ENCODE results near the gene LRTM1.

LRTM1 gene

DNA sequence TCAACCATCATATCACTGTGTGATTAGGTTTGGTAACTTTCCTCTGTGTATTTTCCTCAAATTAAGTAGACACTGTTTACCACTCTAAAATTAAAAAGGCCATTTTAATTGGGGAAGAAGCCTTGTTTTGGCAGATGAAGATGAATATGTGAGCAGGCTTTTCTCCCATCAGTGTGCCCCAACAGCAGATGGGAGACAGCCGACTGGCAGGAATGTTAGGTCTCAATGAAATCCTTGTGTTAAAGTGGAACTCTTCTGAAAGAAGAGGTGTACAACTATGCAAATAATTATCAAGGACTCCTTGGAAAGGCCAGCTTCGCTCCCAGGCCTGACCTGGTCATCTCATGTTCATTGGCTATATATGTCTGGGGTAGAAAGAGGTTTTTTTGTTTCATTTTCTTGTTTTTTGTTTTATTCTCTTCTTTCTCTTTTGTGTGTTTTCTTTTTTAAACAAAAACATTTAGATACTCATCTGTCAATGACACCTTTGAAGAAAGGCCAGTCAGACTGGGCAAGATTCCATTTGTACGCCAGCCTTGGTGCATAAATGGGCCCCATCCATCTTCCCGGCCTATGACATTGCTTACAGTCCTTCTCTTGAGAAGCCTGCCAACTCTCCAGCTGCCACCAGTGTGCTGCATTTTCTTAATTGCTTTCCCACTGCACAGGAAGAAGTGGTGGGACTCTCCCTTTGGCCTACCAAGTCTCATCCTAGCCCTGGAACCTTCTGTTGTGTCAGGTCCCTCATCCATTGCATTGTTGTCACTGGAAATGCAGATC, 25.8 kb downstream of the LRTM1 start:
- Histone ChIP-seq H4K20me1 (ENCODE audit: insufficient read depth, low read length) (no peaks in the 10 kb centered on the region), H3K9me3 (ENCODE audit: insufficient read depth, low read length, severe bottlenecking) (no peaks in the 10 kb centered on the region), H3K27ac (ENCODE audit: low read length) (no peak overlapping the region), H3K79me2 (ENCODE audit: insufficient read depth, low read length) (no peaks in the 10 kb centered on the region), H3K9ac (ENCODE audit: low read depth, low read length) (no peak overlapping the region), H3K27me3 (ENCODE audit: insufficient read depth, low read length, poor library complexity) (no peaks in the 10 kb centered on the region), H3K4me2 (ENCODE audit: insufficient read depth, low read length) (no peak overlapping the region), H3K36me3 (ENCODE audit: insufficient read depth, low read length) (no peaks in the 10 kb centered on the region), H2AFZ (ENCODE audit: low read depth, low read length) (no peak overlapping the region), H3K4me1 (ENCODE audit: insufficient read depth, low read length) (no peaks in the 10 kb centered on the region), H3K4me3 (ENCODE audit: low read depth in 1 of 2, low read length in 2 of 2) (no peak overlapping the region)
- no peak for TF ChIP-seq EZH2 (IDR thresholded peaks at IDR 0.05; ENCODE audit: borderline replicate concordance, low read depth, low read length, severe bottlenecking)
- TF ChIP-seq, protein P1, sequence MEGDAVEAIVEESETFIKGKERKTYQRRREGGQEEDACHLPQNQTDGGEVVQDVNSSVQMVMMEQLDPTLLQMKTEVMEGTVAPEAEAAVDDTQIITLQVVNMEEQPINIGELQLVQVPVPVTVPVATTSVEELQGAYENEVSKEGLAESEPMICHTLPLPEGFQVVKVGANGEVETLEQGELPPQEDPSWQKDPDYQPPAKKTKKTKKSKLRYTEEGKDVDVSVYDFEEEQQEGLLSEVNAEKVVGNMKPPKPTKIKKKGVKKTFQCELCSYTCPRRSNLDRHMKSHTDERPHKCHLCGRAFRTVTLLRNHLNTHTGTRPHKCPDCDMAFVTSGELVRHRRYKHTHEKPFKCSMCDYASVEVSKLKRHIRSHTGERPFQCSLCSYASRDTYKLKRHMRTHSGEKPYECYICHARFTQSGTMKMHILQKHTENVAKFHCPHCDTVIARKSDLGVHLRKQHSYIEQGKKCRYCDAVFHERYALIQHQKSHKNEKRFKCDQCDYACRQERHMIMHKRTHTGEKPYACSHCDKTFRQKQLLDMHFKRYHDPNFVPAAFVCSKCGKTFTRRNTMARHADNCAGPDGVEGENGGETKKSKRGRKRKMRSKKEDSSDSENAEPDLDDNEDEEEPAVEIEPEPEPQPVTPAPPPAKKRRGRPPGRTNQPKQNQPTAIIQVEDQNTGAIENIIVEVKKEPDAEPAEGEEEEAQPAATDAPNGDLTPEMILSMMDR (IDR thresholded peaks at IDR 0.05; ENCODE audit: borderline replicate concordance, extremely low read depth, low read length, poor library complexity, severe bottlenecking) = no peak
- ATAC-seq (ENCODE audit: insufficient read depth, low read depth) (no peak), DNase-seq (no peak)

DNA sequence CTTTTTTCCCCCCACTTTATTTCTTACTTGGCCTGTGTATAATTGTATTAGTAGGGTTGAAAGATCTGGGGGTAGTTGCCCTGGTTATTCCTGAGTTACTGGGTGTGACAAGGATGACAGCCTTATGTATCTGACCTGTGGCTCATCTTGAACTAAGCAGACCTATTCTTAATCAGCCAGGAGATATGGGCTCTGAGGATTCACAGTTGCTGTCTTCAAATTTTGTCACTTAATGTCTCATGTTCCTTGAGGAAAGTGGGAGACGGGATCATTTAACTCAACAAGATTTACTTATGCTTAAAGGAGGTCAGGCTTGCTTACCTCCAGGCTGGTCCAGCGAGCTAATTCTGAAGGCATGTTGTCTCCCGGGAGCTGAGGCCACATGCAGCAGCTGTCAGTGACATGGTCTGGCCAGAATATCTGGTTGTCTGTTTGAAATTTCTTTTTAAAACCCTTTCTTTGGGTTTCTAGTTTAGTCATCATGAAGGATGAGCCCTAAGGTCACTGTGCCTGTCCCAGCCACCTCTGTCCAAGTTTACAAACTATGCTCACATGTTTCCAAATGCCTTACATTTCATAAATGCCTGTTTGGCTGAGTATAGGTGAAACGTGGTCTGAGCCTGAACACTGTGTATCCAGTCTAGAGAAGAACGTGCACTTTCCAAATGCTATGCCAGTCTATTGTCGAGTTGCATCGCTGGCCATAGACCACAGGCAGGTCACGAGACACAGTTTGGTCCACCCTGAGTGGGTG, 26.8 kb downstream of the LRTM1 start:
- DNase-seq = no peak

DNA sequence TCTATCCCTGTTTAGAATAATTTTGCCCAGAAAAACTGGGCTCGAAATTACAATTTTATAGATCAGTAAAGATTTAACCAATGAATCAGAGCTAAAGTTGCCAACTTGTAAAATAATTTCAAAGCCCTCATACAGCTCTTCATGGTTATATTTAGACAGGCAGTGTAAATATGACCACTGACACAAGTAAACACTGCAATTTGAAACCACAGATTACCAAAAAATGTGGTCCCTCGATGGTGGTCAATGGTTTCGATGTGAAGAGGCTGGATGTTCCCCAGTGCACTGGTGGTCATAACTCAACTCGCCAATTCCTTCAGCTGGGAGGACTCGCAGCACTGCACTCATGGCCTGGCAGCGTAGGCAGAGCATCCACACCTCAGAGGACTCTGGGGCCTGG, 28.6 kb downstream of the LRTM1 start:
- Histone ChIP-seq H3K4me3 (ENCODE audit: low read depth in 1 of 2, low read length in 2 of 2) (no peak overlapping the region), H3K27me3 (ENCODE audit: insufficient read depth, low read length, poor library complexity) (no peaks in the 10 kb centered on the region), H3K9me3 (ENCODE audit: insufficient read depth, low read length, severe bottlenecking) (no peaks in the 10 kb centered on the region), H4K20me1 (ENCODE audit: insufficient read depth, low read length) (no peaks in the 10 kb centered on the region), H3K4me2 (ENCODE audit: insufficient read depth, low read length) (no peak overlapping the region), H2AFZ (ENCODE audit: low read depth, low read length) (no peak overlapping the region), H3K36me3 (ENCODE audit: insufficient read depth, low read length) (no peaks in the 10 kb centered on the region), H3K4me1 (ENCODE audit: insufficient read depth, low read length) (no peaks in the 10 kb centered on the region), H3K27ac (ENCODE audit: low read length) (no peak overlapping the region), H3K79me2 (ENCODE audit: insufficient read depth, low read length) (no peaks in the 10 kb centered on the region), H3K9ac (ENCODE audit: low read depth, low read length) (no peak overlapping the region)
- ATAC-seq (ENCODE audit: insufficient read depth, low read depth) (no peak), DNase-seq (no peak)
- no peak for TF ChIP-seq EZH2 (IDR thresholded peaks at IDR 0.05; ENCODE audit: borderline replicate concordance, low read depth, low read length, severe bottlenecking)
- TF ChIP-seq, protein P1 (IDR thresholded peaks at IDR 0.05; ENCODE audit: borderline replicate concordance, extremely low read depth, low read length, poor library complexity, severe bottlenecking) = no peak

More for the DNA sequence above, 26.8 kb downstream of the LRTM1 start:
- no peak for TF ChIP-seq EZH2 (IDR thresholded peaks at IDR 0.05; ENCODE audit: borderline replicate concordance, low read depth, low read length, severe bottlenecking)
- no peak overlapping the region for H2AFZ ChIP-seq (ENCODE audit: low read depth, low read length)
- H4K20me1 ChIP-seq (ENCODE audit: insufficient read depth, low read length) = no peaks in the 10 kb centered on the region
- no peaks in the 10 kb centered on the region for H3K79me2 ChIP-seq (ENCODE audit: insufficient read depth, low read length)
- no peak for ATAC-seq (ENCODE audit: insufficient read depth, low read depth)
- H3K4me3 ChIP-seq (ENCODE audit: low read depth in 1 of 2, low read length in 2 of 2) = no peak overlapping the region
- H3K27ac ChIP-seq (ENCODE audit: low read length) = no peak overlapping the region
- no peaks in the 10 kb centered on the region for H3K9me3 ChIP-seq (ENCODE audit: insufficient read depth, low read length, severe bottlenecking)
- H3K9ac ChIP-seq (ENCODE audit: low read depth, low read length) = no peak overlapping the region
- no peaks in the 10 kb centered on the region for H3K27me3 ChIP-seq (ENCODE audit: insufficient read depth, low read length, poor library complexity)
- H3K4me1 ChIP-seq (ENCODE audit: insufficient read depth, low read length) = no peaks in the 10 kb centered on the region
- no peaks in the 10 kb centered on the region for H3K36me3 ChIP-seq (ENCODE audit: insufficient read depth, low read length)
- no peak overlapping the region for H3K4me2 ChIP-seq (ENCODE audit: insufficient read depth, low read length)
